GM20000 (cell line): ENCODE measurements around the gene OSGIN1.

Experiments
- DNase-seq: peaks from one replicate; pipeline ENCODE4 v3.0.0; 2012; ENCODE audit warnings: low spot score
- TF ChIP-seq, protein P1 (sequence below): IDR thresholded peaks from 2 replicates; pipeline ENCODE4 v1.5.1; 2012; ENCODE audit warnings: mild to moderate bottlenecking, control low read depth; ENCODE audit errors: extremely low read depth, missing control alignments

Gene OSGIN1

GRCh38 chr16:83973077-83973476 lies 20.0 kb downstream of the OSGIN1 start:
- no peak for DNase-seq
- TF ChIP-seq, protein P1, sequence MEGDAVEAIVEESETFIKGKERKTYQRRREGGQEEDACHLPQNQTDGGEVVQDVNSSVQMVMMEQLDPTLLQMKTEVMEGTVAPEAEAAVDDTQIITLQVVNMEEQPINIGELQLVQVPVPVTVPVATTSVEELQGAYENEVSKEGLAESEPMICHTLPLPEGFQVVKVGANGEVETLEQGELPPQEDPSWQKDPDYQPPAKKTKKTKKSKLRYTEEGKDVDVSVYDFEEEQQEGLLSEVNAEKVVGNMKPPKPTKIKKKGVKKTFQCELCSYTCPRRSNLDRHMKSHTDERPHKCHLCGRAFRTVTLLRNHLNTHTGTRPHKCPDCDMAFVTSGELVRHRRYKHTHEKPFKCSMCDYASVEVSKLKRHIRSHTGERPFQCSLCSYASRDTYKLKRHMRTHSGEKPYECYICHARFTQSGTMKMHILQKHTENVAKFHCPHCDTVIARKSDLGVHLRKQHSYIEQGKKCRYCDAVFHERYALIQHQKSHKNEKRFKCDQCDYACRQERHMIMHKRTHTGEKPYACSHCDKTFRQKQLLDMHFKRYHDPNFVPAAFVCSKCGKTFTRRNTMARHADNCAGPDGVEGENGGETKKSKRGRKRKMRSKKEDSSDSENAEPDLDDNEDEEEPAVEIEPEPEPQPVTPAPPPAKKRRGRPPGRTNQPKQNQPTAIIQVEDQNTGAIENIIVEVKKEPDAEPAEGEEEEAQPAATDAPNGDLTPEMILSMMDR, result no peak

DNA sequence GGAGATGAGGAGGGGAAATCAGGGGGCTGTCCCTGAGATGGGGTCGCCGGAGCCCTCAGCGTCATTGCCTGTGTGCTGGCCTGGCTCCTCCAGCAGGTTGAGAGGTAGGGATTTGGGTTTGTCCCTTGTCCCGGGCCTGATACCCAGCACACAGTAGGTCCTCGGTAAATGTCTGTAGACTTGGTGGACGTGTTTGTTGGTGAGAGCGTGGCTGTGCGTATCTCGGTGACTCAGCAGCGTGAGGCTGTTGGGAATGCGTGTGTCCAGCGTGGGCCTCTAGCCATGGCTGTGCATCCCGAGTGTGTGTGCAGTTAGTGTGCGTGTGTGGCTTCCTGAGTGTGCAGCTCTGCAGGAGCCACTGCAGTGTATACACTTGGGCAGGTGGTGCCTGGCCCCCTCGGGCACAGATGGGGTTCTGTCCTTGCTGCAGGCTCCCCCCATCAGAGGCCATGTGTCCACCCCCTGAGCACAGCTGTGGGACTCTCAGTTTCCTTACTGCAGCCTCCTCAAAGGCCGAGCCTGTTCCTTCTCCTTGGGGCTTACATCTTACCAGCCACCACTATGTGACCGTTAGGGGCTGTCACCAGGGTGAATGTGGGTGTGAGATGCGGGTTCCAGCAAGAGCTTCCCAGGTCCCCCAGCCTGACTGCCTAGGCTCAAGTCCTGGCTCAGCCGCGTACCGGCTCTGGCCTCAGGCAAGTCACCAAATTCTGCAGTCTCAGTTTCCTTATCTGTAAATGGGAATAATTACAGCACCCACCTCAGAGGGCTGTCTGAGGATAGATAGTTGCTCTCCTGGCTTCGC lies 20.7 kb downstream of the OSGIN1 start:
- DNase-seq, result no peak
- TF ChIP-seq, protein P1, result no peak

DNA sequence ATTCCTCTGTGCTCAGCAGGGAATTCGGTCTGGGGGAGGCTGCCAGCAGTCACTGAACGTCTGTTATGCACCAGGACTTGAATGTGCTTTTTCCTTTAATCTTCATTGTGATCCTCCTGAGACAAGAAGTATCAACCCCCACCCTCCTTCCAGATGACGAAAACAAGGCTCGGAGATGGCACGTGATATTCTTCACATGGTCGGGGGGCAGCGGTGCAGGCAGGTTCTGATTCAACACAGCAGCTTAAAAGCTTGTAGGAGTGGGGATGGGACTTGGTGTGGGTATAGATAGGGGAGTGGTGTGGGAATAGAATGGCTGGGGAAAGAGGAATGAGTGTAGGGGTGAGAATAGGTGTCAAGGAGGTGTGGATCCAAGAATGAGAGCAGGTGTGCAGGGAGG lies 21.4 kb downstream of the OSGIN1 start:
- TF ChIP-seq, protein P1, result no peak
- DNase-seq, result no peak

DNA sequence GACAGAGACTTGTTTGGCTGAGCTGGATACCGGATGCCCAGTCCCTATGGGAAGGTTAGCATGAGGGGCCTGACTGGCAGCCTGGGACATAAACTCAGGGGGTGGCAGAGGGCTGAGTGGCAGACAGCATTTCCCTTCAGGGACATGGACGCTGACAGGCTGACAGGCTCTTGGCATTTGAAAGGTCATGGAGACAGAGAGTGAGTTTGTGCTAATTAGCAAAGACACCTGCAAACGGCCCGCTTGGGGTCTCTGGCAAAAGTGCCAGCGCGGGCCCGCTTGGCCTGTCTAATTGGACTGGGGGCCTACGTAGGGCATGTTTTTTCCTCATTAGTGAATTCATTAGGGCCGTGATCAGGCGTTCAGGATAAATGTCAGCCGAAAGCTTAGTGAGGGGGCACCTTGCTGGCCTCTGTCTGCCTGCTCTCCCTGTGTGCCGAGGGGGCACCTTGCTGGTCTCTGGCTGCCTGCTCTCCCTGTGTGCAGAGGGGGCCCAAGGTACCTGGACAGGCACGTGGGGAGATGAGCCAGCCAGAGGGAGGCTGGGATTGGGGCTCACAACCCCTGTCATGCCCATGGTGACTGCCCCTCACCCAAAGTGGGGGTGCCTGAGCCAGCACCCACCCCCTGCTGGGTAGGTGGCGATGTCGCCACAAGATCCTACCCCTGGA lies 22.7 kb downstream of the OSGIN1 start:
- no peak for DNase-seq
- TF ChIP-seq, protein P1, result no peak

DNA sequence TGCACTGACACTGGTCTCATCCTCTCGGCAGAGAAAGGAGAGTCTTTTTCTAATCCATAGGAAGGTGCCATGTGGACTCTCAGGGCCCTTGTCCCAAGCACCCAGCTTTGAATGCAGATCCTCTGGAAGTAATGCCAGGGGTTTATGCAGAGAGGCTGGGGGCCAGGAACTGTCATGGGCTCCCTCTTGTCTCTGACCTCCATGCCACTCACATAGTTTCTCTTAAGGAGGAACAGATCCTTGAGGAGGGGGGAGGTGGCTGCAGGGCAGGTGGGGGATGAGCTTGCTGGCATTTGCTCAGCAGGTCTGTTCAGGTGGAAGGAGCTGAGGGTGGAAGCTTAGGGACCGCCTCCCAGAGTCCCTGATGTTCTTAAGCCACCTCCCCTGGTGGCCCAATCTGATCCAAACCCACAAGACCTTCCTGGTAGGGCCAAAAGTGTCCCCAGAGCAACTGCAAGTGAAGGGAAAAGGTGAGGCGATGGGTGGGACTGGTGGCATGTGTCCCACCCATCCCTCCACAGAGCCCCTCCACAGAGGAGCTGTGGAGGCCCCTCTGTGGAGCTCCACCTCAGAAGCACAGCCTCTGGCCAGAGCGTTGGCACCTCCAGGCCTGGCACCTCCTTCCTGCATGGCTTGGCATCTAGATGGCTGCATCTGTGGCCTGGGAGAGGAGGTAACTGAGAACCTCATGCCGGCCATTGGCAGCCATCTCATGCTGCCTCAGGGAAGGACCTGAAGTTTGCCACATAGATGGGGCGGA lies 24.2 kb downstream of the OSGIN1 start:
- DNase-seq, result no peak
- TF ChIP-seq, protein P1, result no peak

- no peak for DNase-seq
- TF ChIP-seq, protein P1, result no peak
Observed at GRCh38 chr16:83978401-83978904, 25.4 kb downstream of the OSGIN1 start.
